Panc1 (cell line): ENCODE results near the gene SCRN3. TPM values are rescaled to one million over a fixed set of nuclear protein-coding genes. Genes with fewer than 3 reads are reported as not detected.

ENCODE experiments used
- ATAC-seq: fragments of 200-7000 bp; cut with Tn5 transposase; 2 replicates; pipeline ENCODE4 v1.9.1; 2020; ENCODE audit warnings: mild to moderate bottlenecking, moderate library complexity
- BruUV-seq: library from RNA; stranded (reverse); fragments of 400-500 nt; replicated peaks from 2 replicates; lab custom pipeline; 2021; lab: Mats Ljungman, UMichigan
- CTCF ChIA-PET: fragments of 300-600 bp; sonication (Branson Sonifier 250); formaldehyde crosslinking; loops from one replicate; lab custom pipeline; 2022; ENCODE audit warnings: antibody characterized with exemption; lab: Charles Lee
- POLR2A ChIA-PET: fragments of 300-600 bp; sonication (Branson Sonifier 250); formaldehyde crosslinking; loops from one replicate; lab custom pipeline; 2022; ENCODE audit warnings: antibody characterized with exemption; lab: Charles Lee
- DNase-seq: peaks from one replicate; pipeline ENCODE4 v3.0.0-alpha.2; 2010; ENCODE audit warnings: low read depth, low spot score
- H3K27ac ChIP-seq: 2 replicates; pipeline ENCODE4 v1.5.1; 2011; ENCODE audit warnings: mild to moderate bottlenecking, low read length, inconsistent platforms
- H3K27me3 ChIP-seq: fragments of 200-500 bp; sonication (Bioruptor generic); 2 replicates; pipeline ENCODE4 v1.6.0; 2014; ENCODE audit warnings: low read length, inconsistent platforms; ENCODE audit not compliant: control insufficient read depth, insufficient read depth
- H3K36me3 ChIP-seq: fragments of 200-500 bp; sonication (Bioruptor generic); 2 replicates; pipeline ENCODE4 v1.5.1; 2014; ENCODE audit warnings: inconsistent platforms, mild to moderate bottlenecking, low read length, moderate library complexity; ENCODE audit not compliant: control insufficient read depth, insufficient read depth
- H3K4me1 ChIP-seq: 2 replicates; pipeline ENCODE4 v1.5.1; 2011; ENCODE audit warnings: inconsistent platforms, mild to moderate bottlenecking, low read length, moderate library complexity; ENCODE audit not compliant: control insufficient read depth, insufficient read depth
- H3K4me3 ChIP-seq, 2 experiments: 2 replicates each; pipeline ENCODE4 v1.5.1; 2011 to 2012; ENCODE audit warnings: low read depth in 2 of 2, low read length in 2 of 2, mild to moderate bottlenecking in 2 of 2, inconsistent platforms in 1 of 2, moderate library complexity in 1 of 2
- H3K9me3 ChIP-seq: fragments of 200-500 bp; sonication (Bioruptor generic); 2 replicates; pipeline ENCODE4 v1.5.1; 2014; ENCODE audit warnings: low read depth, mild to moderate bottlenecking, inconsistent platforms, low read length, moderate library complexity; ENCODE audit not compliant: control insufficient read depth, insufficient read depth
- CTCF ChIP-seq: fragments of 450-650 bp; IDR thresholded peaks from 2 replicates; pipeline ENCODE4 v1.5.1; 2017; ENCODE audit warnings: mild to moderate bottlenecking
- POLR2AphosphoS5 ChIP-seq: IDR thresholded peaks from 2 replicates; pipeline ENCODE4 v1.6.1; 2012; ENCODE audit warnings: mild to moderate bottlenecking, low read depth, low read length, moderate library complexity
- REST ChIP-seq, 2 experiments: IDR thresholded peaks; 2 replicates each; pipeline ENCODE4 v1.6.1; 2011 to 2012; ENCODE audit warnings: low read depth in 2 of 2, control low read depth in 1 of 2, low read length in 1 of 2, mild to moderate bottlenecking in 1 of 2, moderate library complexity in 1 of 2; ENCODE audit not compliant: insufficient read depth in 1 of 2
- SIN3A ChIP-seq: IDR thresholded peaks from 2 replicates; pipeline ENCODE4 v1.6.1; 2012; ENCODE audit warnings: low read depth, mild to moderate bottlenecking, low read length, moderate library complexity, borderline replicate concordance; ENCODE audit not compliant: insufficient read depth
- TCF7L2 ChIP-seq: IDR thresholded peaks from 2 replicates; pipeline ENCODE4 v1.6.1; 2011; ENCODE audit warnings: mild to moderate bottlenecking, low read depth, low read length, inconsistent platforms
- in situ Hi-C: cut with HindIII; loops from 2 replicates; pipeline ENCODE4 v1.10.0; 2016; ENCODE audit warnings: low sequenced_read_pairs, low pct_unique_long_range_greater_than_20kb
- intact Hi-C: fragments of 100-400 bp; cut with micrococcal nuclease; formaldehyde crosslinking; loops from one replicate; pipeline ENCODE4 v1.10.0; 2022; ENCODE audit not compliant: unreplicated experiment
- total RNA-seq: library from RNA; stranded (reverse); gene quantifications from one replicate; pipeline ENCODE4 v1.2.1, GENCODE V29; 2021; ENCODE audit not compliant: unreplicated experiment

Gene SCRN3
- total RNA-seq, 1 experiment from 2014 or later: 16.2 TPM

- Histone ChIP-seq H3K4me1 (no peaks in the 10 kb centered on the region), H3K9me3 (no peaks in the 10 kb centered on the region), H3K36me3 (no peaks in the 10 kb centered on the region), H3K27ac (no peak overlapping the region), H3K4me3 (no peak overlapping the region), H3K27me3 (no peaks in the 10 kb centered on the region; the same call in 1 of the 2 replicates)
- CTCF ChIA-PET: interaction anchor here (0.8 kb wide), 1 partner anchor 82 kb away, joined by 3 read pairs; no protein-coding TSS in a partner anchor
- no TSS peak for BruUV-seq
- ATAC-seq: peak; percentile 65; the same call in 1 of the 2 replicates
- intact Hi-C loops (no loop called here), in situ Hi-C loops (no loop called here)
- no peak for DNase-seq
- peak; percentile 14; the same call in 1 of the 2 replicates for TF ChIP-seq CTCF
- TF ChIP-seq POLR2AphosphoS5: no peak
- no peak for TF ChIP-seq SIN3A
- POLR2A ChIA-PET: no interaction called here
Observed at GRCh38 chr2:174465327-174465726, 69.8 kb downstream of the SCRN3 start.

- Histone ChIP-seq H3K27ac (no peak overlapping the region), H3K9me3 (no peaks in the 10 kb centered on the region), H3K4me3 (no peak overlapping the region), H3K36me3 (no peaks in the 10 kb centered on the region), H3K4me1 (no peaks in the 10 kb centered on the region), H3K27me3 (no peaks in the 10 kb centered on the region)
- ATAC-seq: no peak
- ChIA-PET POLR2A (no interaction called here), CTCF (no interaction called here)
- TF ChIP-seq TCF7L2 (no peak), REST (IDR thresholded peaks at IDR 0.05; ENCODE audit: insufficient read depth in 1 of 2, low read depth in 2 of 2, low read length in 1 of 2) (no peak), POLR2AphosphoS5 (no peak), CTCF (no peak), SIN3A (no peak)
- no peak for DNase-seq
- intact Hi-C loops: no loop called here
- BruUV-seq: no TSS peak
- in situ Hi-C loops: no loop called here
Observed at GRCh38 chr2:174473796-174474195, 78.3 kb downstream of the SCRN3 start.
